ENCODE data around the gene TBXA2R. TPM values are rescaled to one million over a fixed set of nuclear protein-coding genes. Genes with fewer than 3 reads are reported as not detected.
"Not testable (repeated sequence)": the region's sequence is repeated elsewhere in the genome, so short reads cannot be mapped to it uniquely, and the experiment has no call there.

Gene TBXA2R
- total RNA-seq, 1 donor from 2014 or later = 1.9 TPM

GRCh38 chr19:3605770-3606169 is 905 bp downstream of the TBXA2R start:
- DNase-seq (ENCODE audit: low spot score) = no peak

GRCh38 chr19:3605361-3605760 is 1.3 kb downstream of the TBXA2R start:
- no peak for DNase-seq (ENCODE audit: low spot score)

GRCh38 chr19:3604987-3605343 is 1.7 kb downstream of the TBXA2R start:
- DNase-seq (ENCODE audit: low spot score) = no peak

- DNase-seq (ENCODE audit: low spot score) = no peak
Measured at GRCh38 chr19:3604227-3604986, 2.3 kb downstream of the TBXA2R start.

- no peak for DNase-seq (ENCODE audit: low spot score)
Measured at GRCh38 chr19:3603121-3603811, 3.4 kb downstream of the TBXA2R start.

GRCh38 chr19:3601021-3601420 is 5.7 kb downstream of the TBXA2R start:
- no peak for DNase-seq (ENCODE audit: low spot score)

GRCh38 chr19:3599776-3600187 is 6.9 kb downstream of the TBXA2R start:
- DNase-seq (ENCODE audit: low spot score) = no peak

GRCh38 chr19:3595521-3596061 is 11.1 kb downstream of the TBXA2R start:
- no peak for DNase-seq (ENCODE audit: low spot score)

GRCh38 chr19:3593156-3593555 is 13.5 kb downstream of the TBXA2R start:
- DNase-seq (ENCODE audit: low spot score) = no peak

GRCh38 chr19:3591876-3592613 is 14.6 kb downstream of the TBXA2R start:
- no peak for DNase-seq (ENCODE audit: low spot score)

GRCh38 chr19:3590991-3591659 is 15.6 kb downstream of the TBXA2R start:
- no peak for DNase-seq (ENCODE audit: low spot score)

- DNase-seq (ENCODE audit: low spot score) = no peak
Measured at GRCh38 chr19:3589949-3590348, 16.7 kb downstream of the TBXA2R start.

GRCh38 chr19:3589439-3589838 is 17.2 kb downstream of the TBXA2R start:
- no peak for DNase-seq (ENCODE audit: low spot score)

GRCh38 chr19:3586707-3587346 is 19.8 kb downstream of the TBXA2R start:
- no peak for DNase-seq (ENCODE audit: low spot score)

- no peak for DNase-seq (ENCODE audit: low spot score)
Measured at GRCh38 chr19:3586127-3586626, 20.5 kb downstream of the TBXA2R start.

- DNase-seq (ENCODE audit: low spot score) = no peak
Measured at GRCh38 chr19:3585301-3586126, 21.2 kb downstream of the TBXA2R start, which contains the start of gene GIPC3. TSS of gene GIPC3 (plus strand) at chr19:3585478. CDS start at chr19:3585598, 120 bp downstream.

- not testable (repeated sequence) for DNase-seq (ENCODE audit: low spot score)
Measured at GRCh38 chr19:3584036-3584802, 22.5 kb downstream of the TBXA2R start.

GRCh38 chr19:3581792-3582191 is 24.9 kb downstream of the TBXA2R start:
- DNase-seq (ENCODE audit: low spot score) = not testable (repeated sequence)

Data from umbilical cord (tissue), 2 donors.